ENCODE data around the gene GLT1D1. TPM values are rescaled to one million over a fixed set of nuclear protein-coding genes. Genes with fewer than 3 reads are reported as not detected.

The GLT1D1 gene
- total RNA-seq, 1 experiment from 2014 or later, result not detected

- Histone ChIP-seq H3K79me2 (ENCODE audit: insufficient read depth, low read length) (peaks cover 97% of the 10 kb centered on the region), H3K4me2 (ENCODE audit: low read length) (no peak overlapping the region), H3K4me1 (ENCODE audit: control insufficient read depth in 1 of 2, insufficient read depth in 2 of 2, low read length in 2 of 2) (no peaks in the 10 kb centered on the region), H4K20me1 (ENCODE audit: insufficient read depth) (no peaks in the 10 kb centered on the region), H3K27me3 (ENCODE audit: insufficient read depth, low read length) (no peaks in the 10 kb centered on the region), H3K9me3 (ENCODE audit: control insufficient read depth in 1 of 2, insufficient read depth in 1 of 2, low read depth in 1 of 2, low read length in 2 of 2) (no peaks in the 10 kb centered on the region), H3K4me3 (replicated peaks in 1 of 2; ENCODE audit: low read depth in 1 of 2, low read length in 2 of 2) (no peak overlapping the region), H2AFZ (ENCODE audit: low read depth, low read length, poor library complexity, severe bottlenecking) (no peak overlapping the region), H3K27ac (ENCODE audit: low read depth, low read length) (no peak overlapping the region), H3K9me2 (ENCODE audit: insufficient read depth) (no peaks in the 10 kb centered on the region), H3K36me3 (ENCODE audit: control insufficient read depth in 1 of 2, insufficient read depth in 2 of 2, low read length in 2 of 2) (peaks cover 5 to 10% of the 10 kb centered on the region in 2 experiments; a peak in 2 of 4 replicates), H3K9ac (ENCODE audit: low read length) (no peak overlapping the region)
- ChIA-PET POLR2A (no interaction called here), RAD21 (ENCODE audit: low non-redundant PET in 1 of 2, low total read pairs in 2 of 2, uncharacterized antibody in 2 of 2, unreplicated experiment in 2 of 2) (no interaction called here), CTCF (no interaction called here)
- TF ChIP-seq TCF7L2 (IDR thresholded peaks at IDR 0.05; ENCODE audit: borderline replicate concordance, extremely low read depth, insufficient read depth, insufficient read length) (no peak), ATF3 (IDR thresholded peaks at IDR 0.05) (no peak), SIN3A (IDR thresholded peaks at IDR 0.05; ENCODE audit: low read depth) (no peak), YY1 (IDR thresholded peaks at IDR 0.05; ENCODE audit: extremely low read depth, insufficient replicate concordance, low read depth, low read length) (no peak), FOSL1 (IDR thresholded peaks at IDR 0.05; ENCODE audit: low read depth) (no peak), EZH2 (IDR thresholded peaks at IDR 0.05) (no peak), POLR2AphosphoS5 (IDR thresholded peaks at IDR 0.05; ENCODE audit: low read depth, low read length) (no peak), CBX3 (IDR thresholded peaks at IDR 0.05; ENCODE audit: low read depth) (no peak), POLR2A (IDR thresholded peaks at IDR 0.05; ENCODE audit: borderline replicate concordance, extremely low read depth, insufficient read depth, insufficient read length) (no peak), SRF (IDR thresholded peaks at IDR 0.05; ENCODE audit: low read depth) (no peak), REST (IDR thresholded peaks at IDR 0.05; ENCODE audit: low read depth) (no peak), EGR1 (IDR thresholded peaks at IDR 0.05; ENCODE audit: low read depth) (no peak), ZFX (IDR thresholded peaks at IDR 0.05) (no peak), CTCF (IDR thresholded peaks at IDR 0.05 in 2 of 3, conservative IDR thresholded peaks at IDR 0.05 in 1 of 3; ENCODE audit: borderline replicate concordance in 1 of 3, insufficient read depth in 1 of 3, low read depth in 2 of 3, low read length in 2 of 3) (no peak), SP1 (IDR thresholded peaks at IDR 0.05; ENCODE audit: low read depth) (no peak), RAD21 (IDR thresholded peaks at IDR 0.05; ENCODE audit: low read depth) (no peak), ZNF274 (IDR thresholded peaks at IDR 0.05; ENCODE audit: low read depth, low read length) (no peak)
- TF ChIP-seq, protein P1, sequence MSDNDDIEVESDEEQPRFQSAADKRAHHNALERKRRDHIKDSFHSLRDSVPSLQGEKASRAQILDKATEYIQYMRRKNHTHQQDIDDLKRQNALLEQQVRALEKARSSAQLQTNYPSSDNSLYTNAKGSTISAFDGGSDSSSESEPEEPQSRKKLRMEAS (IDR thresholded peaks at IDR 0.05), result no peak
- TF ChIP-seq, protein P2, sequence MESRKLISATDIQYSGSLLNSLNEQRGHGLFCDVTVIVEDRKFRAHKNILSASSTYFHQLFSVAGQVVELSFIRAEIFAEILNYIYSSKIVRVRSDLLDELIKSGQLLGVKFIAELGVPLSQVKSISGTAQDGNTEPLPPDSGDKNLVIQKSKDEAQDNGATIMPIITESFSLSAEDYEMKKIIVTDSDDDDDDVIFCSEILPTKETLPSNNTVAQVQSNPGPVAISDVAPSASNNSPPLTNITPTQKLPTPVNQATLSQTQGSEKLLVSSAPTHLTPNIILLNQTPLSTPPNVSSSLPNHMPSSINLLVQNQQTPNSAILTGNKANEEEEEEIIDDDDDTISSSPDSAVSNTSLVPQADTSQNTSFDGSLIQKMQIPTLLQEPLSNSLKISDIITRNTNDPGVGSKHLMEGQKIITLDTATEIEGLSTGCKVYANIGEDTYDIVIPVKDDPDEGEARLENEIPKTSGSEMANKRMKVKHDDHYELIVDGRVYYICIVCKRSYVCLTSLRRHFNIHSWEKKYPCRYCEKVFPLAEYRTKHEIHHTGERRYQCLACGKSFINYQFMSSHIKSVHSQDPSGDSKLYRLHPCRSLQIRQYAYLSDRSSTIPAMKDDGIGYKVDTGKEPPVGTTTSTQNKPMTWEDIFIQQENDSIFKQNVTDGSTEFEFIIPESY (IDR thresholded peaks at IDR 0.05; ENCODE audit: extremely low read depth, insufficient replicate concordance, low read length), result no peak
- no TSS peak for BruUV-seq (replicated peaks)
- intact Hi-C loops (cut with micrococcal nuclease), result no loop called here
- ATAC-seq (no peak), DNase-seq (ENCODE audit: low read depth, low spot score) (no peak)
Observed at GRCh38 chr12:128813392-128813791, 39.9 kb upstream of the GLT1D1 start.
